HEK293 (cell line): Measurements from ENCODE around the gene LMOD1.

Source experiments
- CTCF ChIP-seq: fragments of 450-650 bp; formaldehyde crosslinking; IDR thresholded peaks from 2 replicates; pipeline ENCODE4 v1.5.1; 2016; ENCODE audit warnings: missing biosample characterization, missing genetic modification characterization
- TCF7L2 ChIP-seq: IDR thresholded peaks from 2 replicates; pipeline ENCODE4 v1.6.1; 2011; ENCODE audit warnings: low read depth, mild to moderate bottlenecking, inconsistent platforms, low read length, moderate library complexity, borderline replicate concordance
- ZFP3 ChIP-seq: fragments of 450-650 bp; formaldehyde crosslinking; IDR thresholded peaks from 2 replicates; pipeline ENCODE4 v1.5.1; 2016; ENCODE audit warnings: low read depth, missing biosample characterization, missing genetic modification characterization
- ZNF133 ChIP-seq: fragments of 450-650 bp; formaldehyde crosslinking; IDR thresholded peaks from 2 replicates; pipeline ENCODE4 v1.5.1; 2016; ENCODE audit warnings: missing biosample characterization, missing genetic modification characterization
- ZNF239 ChIP-seq: fragments of 450-650 bp; formaldehyde crosslinking; IDR thresholded peaks from 2 replicates; pipeline ENCODE4 v1.5.1; 2016; ENCODE audit warnings: missing biosample characterization, missing genetic modification characterization
- ZNF311 ChIP-seq: fragments of 450-650 bp; formaldehyde crosslinking; IDR thresholded peaks from 2 replicates; pipeline ENCODE4 v1.5.1; 2017; ENCODE audit warnings: missing biosample characterization, missing genetic modification characterization, borderline replicate concordance
- ZNF423 ChIP-seq: fragments of 450-650 bp; formaldehyde crosslinking; IDR thresholded peaks from 2 replicates; pipeline ENCODE4 v1.5.1; 2016; ENCODE audit warnings: missing biosample characterization, missing genetic modification characterization
- ZNF585B ChIP-seq: fragments of 450-650 bp; formaldehyde crosslinking; IDR thresholded peaks from 2 replicates; pipeline ENCODE4 v1.5.1; 2016; ENCODE audit warnings: missing biosample characterization, missing genetic modification characterization
- TF ChIP-seq, protein P1 (sequence below): fragments of 450-650 bp; formaldehyde crosslinking; IDR thresholded peaks from 2 replicates; pipeline ENCODE4 v1.5.1; 2016; ENCODE audit warnings: missing biosample characterization, missing genetic modification characterization, low read depth

GRCh38 chr1:201984446-201984845, 38.1 kb upstream of the LMOD1 start:
- TF ChIP-seq CTCF (tag by site-specific recombination) (no peak), ZNF239 (tag by site-specific recombination) (no peak), ZFP3 (no peak), ZNF133 (tag by site-specific recombination) (no peak), ZNF585B (no peak), TCF7L2 (no peak), ZNF311 (tag by site-specific recombination) (no peak), ZNF423 (tag by site-specific recombination) (no peak)
- TF ChIP-seq, protein P1, sequence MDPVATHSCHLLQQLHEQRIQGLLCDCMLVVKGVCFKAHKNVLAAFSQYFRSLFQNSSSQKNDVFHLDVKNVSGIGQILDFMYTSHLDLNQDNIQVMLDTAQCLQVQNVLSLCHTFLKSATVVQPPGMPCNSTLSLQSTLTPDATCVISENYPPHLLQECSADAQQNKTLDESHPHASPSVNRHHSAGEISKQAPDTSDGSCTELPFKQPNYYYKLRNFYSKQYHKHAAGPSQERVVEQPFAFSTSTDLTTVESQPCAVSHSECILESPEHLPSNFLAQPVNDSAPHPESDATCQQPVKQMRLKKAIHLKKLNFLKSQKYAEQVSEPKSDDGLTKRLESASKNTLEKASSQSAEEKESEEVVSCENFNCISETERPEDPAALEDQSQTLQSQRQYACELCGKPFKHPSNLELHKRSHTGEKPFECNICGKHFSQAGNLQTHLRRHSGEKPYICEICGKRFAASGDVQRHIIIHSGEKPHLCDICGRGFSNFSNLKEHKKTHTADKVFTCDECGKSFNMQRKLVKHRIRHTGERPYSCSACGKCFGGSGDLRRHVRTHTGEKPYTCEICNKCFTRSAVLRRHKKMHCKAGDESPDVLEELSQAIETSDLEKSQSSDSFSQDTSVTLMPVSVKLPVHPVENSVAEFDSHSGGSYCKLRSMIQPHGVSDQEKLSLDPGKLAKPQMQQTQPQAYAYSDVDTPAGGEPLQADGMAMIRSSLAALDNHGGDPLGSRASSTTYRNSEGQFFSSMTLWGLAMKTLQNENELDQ (tag by site-specific recombination) = no peak
